Left forelimb (tissue), 1 donor: ENCODE results near the gene EFNA2.
"Not testable (repeated sequence)": the region's sequence is repeated elsewhere in the genome, so short reads cannot be mapped to it uniquely, and the experiment has no call there.

ENCODE experiments used
- DNase-seq: peaks from one replicate; pipeline ENCODE4 v3.0.0-alpha.2; 2018; ENCODE audit warnings: low spot score

EFNA2 gene

DNA sequence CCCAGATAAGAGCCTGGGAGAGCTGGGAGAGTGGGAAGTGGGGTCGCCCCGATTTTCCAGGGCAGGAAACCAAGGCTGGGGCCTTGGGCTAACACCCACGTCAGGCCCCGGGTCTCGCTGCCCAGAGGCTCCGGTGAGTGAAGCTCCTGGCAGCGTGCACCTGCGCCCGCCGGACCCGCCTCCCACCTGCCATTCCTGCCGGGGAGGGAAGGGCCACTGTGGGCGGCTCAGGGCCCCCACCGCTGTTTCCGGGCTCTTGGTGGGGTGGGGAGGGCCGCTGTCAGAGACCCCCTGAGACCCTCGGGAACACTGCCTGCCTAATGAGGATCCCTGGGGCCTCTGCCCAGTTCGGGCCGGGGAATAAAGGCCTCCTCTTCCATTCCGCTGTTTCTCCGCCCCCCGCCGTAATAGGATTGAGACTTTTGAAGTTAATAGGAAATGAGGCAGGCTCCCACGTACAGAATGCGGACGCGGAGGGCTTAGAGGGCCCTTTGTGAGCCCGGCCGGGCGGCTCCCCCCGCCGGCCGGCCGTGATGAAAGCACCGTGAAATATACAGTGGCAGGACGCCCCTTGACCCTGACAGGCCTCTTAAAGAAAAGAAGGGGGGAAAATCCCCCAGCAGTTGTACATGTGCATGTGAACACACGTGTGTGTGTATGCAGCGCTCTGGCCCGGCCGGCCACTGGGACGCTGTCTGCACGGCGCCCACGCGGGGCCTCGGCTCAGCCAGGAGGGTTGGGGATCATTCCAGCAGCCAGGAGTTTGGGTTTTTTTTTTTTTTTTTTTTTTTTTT, 33.2 kb downstream of the EFNA2 start:
- DNase-seq, result no peak

DNA sequence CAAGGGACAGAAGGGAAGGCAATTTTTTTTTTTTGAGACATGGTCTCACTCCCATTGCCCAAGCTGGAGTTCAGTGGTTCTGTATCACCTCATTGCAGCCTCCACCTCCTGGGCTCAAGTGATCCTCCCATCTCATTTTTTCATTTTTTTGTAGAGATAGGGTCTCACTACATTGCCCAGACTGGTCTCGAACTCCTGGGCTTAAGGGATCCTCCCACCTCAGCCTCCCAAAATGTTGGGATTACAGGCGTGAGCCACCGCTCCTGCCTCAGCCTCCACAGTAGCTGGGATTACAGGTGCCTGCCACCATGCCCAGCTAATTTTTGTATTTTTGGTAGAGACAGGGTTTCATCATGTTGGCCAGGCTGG, 34.6 kb downstream of the EFNA2 start:
- not testable (repeated sequence) for DNase-seq

DNA sequence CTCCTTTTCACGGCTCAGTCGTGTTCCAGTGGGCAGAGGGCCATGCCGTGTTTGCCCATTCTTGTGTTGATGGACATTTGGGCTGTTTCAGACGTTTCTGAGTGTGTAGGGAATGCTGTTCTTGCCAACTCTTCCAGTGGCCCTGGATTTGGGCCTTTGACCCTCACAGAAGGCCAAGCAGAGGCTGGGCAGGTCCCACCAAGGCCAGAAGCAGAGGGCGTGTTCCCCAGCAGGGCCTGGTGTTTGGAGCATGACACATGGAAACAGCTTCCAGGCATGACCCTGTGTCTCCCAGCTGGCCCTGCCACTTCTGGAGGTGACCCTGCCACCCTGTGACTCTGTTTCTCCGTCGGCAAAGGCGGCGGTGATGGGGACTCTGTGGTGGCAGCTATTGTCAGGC, 35.9 kb downstream of the EFNA2 start:
- DNase-seq, result no peak

DNA sequence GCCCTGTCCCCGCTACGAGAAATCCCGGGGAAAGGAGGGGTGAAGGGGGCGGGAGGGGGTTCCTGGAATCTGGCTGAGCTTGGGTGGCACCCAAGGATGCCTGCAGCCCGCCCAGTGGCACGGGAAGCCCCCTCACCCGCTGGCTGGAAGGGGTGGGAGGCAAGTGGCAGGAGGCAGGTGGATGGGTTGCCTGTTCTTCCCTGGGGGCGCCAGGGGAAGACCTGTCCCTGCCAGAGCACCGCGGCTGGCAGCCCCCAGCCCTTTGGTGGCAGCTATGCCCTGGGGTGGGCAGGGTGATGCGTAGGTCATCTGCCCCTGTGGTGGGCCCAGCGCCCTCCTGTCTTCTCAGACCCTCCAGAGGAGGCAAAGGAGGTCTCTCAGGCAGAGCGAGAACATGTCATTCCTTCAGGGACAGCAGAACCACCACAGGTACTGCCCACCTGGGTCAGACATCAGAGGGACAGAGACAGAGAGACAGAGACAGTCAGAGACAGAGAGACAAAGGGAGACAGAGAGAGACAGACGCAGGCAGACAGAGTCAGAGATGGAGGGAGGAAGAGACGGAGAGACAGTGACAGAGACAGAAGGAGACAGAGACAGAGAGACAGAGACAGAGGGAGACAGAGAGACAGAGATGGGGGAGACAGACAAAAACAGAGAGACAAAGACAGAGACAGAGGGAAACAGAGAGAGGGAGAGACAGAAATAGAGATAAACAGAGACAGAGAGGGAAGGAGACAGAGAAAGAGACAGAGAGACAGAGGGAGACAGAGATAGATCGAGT, 36.7 kb downstream of the EFNA2 start:
- DNase-seq, result no peak

DNA sequence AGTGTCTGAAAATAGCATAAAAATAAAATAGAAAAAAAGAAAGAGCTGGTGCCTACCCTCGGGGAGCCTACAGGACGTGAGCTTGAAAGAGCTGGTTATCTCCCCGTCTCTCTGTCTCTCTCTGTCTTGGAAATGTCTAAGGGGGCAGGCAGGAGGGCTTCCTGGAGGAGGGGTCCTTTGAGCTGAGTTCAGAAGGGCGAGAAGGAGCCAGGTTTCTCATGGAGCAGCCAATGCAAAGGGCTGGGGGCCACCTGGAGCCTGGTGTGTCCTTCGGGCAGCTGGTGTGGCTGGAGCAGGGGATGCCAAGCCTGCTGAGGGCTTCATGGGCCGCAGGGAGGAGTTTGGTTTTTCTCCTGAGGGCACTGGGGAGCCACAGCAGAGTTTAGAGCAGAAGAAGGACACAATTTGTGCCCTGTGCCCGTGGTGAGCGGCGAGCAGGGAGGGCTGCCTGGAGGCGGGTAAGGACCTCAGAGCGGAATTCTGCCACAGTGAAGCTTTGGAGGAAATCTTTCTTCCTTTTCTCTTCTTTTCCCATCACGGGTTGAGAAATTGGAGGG, 38.7 kb downstream of the EFNA2 start:
- DNase-seq, result no peak

DNA sequence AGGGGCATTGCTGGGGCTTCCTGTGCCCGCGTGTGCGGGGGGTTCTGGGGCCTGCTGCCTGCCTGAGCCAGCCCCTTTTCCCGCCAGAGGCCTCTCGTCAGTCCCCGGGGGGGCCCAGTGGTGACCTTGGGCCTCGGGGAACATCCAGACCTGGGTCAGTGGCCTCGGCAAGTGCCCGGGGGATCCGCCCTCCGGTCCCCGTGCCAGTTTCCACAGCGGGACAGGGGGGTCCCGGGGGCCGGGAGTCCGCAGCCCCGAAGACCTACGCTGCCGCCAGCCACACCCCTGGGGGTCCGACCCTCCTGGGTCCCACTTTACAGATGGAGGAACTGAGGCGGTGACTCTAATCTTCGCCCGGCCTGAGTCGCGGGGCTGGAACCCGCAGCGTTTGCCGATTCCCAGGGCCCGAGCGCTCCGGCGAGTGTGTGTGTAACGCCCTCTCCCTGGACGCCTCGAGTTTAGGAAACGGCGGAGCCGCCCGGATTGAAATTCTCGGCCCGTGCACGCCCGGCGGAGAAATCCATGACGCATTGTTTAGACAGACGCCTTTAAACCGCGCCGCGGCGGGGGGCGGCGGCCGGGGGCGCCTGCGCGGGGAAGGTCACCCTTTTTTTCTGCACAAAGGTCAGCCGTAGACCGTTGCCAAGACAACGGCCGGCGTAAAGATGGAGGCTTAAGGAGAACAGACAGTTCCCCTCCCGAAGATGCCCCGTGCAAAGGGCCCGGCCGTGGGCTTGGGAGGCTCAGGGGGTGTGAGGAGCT, 39.3 kb downstream of the EFNA2 start:
- DNase-seq, result peak; percentile 85

DNA sequence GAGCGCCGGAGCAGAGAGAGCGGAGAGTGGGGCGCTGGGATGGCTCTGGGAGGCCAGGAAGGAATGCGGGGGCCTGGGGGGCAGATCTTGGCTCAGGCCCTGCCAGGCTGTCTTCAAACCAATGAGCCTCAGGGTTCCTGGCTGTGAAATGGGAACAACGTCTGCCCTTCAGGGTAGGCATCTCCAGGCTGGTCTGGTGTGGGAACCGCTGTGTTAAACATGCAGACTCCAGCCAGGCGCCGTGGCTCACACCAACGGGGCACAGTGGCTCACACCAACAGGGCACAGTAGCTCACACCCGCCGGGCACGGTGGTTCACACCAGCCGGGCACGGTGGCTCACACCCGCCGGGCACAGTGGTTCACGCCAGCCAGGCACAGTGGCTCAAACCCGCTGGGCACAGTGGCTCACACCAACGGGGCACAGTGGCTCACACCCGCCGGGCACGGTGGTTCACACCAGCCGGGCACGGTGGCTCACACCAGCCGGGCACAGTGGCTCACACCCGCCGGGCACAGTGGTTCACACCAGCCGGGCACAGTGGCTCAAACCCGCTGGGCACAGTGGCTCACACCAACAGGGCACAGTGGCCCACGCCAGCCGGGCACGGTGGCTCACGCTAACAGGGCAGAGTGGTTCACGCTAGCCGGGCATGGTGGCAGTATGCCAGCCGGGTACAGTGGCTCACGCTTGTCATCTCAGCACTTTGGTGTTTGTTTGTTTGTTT, 40.1 kb downstream of the EFNA2 start:
- no peak for DNase-seq

DNA sequence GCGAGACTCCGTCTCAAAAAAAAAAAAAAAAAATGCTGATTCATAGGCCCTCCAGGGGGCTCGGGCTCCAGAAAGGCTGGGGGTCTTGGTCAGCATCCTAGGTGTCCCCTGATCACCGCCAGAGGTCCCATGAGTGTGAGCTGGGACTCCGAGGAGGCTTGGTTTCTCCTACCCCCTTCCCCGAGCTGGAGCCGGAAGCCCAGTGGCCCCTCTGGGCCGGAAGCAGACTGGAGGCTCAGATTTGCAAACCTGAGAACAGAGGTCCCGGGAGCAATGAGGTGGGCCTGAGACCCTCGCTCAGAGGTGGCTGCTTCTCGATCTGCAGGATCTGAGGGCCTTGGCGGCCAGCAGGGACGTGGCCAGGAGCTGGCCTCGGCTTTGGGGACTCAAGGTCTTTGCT, 41.5 kb downstream of the EFNA2 start:
- no peak for DNase-seq

DNA sequence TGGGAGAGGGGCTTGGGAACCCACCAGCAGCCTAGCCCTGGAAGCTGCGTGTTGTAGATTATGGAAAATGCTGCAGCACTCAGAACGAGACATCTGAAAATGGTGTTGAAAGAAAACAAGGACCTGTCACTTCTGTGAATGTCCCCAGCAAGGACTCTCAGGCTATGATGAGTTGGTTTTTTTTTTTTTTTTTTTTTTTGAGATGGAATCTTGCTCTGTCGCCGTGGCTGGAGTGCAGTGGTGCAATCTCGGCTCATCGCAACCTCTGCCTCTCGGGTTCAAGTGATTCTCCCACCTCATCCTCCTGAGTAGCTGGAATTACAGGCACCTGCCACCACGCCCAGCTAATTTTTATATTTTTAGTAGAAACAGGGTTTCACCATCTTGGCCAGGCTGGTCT, 46.5 kb downstream of the EFNA2 start:
- not testable (repeated sequence) for DNase-seq

DNA sequence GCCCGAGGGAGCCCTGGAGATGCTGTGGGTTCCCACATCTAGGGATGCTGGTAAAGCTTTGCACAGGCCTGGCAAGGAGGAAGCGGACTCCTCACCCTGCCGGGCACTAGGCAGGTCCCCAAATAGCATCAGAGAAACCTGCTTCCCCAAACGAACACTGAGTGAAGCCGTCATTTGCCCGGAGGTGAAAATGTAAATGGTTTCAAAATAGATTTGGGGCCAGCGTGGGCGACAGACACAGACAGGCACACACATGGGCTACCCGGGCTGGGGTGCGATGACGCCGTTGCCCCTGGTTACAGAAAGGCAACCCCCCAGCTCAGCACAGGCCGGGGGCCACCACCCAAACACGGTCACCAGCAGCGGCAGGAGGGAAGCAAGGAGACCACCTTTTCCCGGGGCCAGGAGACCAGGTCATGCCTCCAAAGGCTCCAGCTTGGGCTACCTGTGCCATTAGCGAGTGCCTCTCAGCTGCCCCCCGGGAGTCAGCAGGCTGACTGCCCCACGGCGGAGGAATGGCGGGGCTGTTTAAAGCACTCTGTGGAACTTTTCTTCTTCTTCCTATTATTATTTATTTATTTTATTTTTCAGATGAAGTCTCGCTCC, 50.5 kb downstream of the EFNA2 start:
- no peak for DNase-seq

DNA sequence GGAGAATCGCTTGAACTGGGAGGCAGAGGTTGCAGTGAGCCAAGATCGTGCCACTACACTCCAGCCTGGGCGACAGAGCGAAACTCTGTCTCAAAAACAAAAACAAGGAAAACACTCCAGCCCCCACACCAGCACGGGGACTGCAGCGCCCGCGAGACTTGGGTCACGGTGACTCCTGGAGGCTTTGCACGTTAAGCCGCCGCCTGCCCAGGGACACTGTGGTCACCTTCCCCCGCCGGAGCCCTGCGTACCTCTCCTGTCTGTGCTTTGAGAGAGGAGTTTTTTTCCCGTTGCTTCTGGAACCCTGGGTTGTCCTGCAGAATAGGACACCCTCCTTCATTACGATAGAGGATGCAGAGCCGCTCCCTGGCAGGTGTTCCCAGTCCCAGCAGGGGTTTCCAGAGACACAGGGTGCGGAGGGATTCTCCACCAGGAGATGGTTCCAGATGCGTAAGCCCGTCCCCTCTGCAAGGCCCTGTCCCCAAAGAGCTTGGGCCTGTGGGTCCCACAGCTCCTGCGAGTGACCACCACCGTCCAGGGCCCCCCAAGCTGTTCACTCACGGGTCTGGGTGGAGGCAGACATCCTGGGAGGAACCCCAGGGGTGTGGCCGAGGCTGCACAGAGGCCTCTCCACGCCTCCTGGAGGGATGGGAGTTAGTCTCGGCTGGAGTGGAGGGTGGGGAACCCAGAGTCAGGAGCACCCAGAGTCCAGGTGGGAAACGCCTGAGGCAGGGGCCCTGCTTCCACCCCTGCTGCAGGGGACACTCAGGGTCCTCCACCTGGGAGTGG, 55.2 kb downstream of the EFNA2 start:
- no peak for DNase-seq

DNA sequence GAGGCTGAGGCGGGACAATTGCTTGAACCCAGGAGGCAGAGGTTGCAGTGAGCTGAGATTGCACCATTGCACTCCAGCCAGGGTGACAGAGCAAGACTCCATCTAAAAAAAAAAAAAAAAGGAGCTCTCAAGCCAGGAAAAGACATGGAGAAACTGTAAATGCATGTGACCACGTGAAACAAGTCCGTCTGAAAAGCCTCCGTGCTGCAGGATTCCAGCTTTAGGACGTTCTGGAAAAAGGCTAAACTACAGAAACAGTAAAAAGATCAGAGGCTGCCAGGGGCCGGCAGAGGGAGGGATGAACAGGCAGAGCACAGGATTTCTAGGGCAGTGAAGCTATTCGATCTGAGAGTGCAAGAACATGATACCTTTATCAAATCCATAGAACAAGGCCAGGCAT, 57.4 kb downstream of the EFNA2 start:
- no peak for DNase-seq

DNA sequence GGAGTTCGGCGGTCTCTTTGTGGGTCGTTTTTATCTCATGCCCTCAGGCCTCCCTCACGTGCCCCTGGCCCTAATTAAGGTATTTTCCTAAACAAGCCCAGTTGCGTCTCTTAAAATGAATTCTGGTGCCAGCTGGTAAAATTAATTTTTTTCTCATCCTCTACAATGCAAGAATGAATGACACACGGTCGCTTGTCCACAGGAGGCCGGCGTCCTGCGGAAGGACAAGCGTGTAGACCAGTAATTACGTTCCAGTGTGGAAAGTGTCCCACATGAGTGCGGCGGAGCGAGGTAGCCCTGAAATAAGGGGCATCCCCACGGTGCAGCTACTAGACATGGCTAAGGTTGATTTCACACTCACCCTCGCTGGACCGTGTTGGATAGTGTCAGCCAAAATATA, 63.5 kb downstream of the EFNA2 start:
- no peak for DNase-seq

DNA sequence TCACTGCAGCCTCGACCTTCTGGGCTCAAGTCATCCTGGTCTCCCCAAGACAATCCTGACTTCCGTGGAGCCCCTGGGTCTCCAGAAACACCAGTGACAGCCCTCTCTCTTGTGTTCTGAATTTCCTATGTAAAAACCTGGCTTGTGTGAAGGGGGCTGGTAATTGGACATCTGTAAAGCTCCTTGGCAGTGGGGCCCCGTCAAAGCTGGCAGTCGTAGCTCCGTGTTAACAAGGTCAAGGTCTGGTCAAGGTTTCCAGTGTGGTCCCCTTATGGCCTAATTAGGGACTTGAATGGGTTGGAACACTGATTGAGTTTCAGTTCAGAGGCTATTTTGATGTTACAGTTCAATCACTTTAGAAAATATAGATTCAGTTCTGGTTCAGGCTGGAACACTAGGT, 65.2 kb downstream of the EFNA2 start:
- DNase-seq, result no peak
